SHP77 treated with DMSO at 0.1 percent for 48 hours (cell line): ENCODE data around the gene CNP.
"Not testable (repeated sequence)": the region's sequence is repeated elsewhere in the genome, so short reads cannot be mapped to it uniquely, and the experiment has no call there.

Experiments used
- DNase-seq: peaks from one replicate; lab custom pipeline; 2025; lab: John Stamatoyannopoulos, UW

CNP gene

DNA sequence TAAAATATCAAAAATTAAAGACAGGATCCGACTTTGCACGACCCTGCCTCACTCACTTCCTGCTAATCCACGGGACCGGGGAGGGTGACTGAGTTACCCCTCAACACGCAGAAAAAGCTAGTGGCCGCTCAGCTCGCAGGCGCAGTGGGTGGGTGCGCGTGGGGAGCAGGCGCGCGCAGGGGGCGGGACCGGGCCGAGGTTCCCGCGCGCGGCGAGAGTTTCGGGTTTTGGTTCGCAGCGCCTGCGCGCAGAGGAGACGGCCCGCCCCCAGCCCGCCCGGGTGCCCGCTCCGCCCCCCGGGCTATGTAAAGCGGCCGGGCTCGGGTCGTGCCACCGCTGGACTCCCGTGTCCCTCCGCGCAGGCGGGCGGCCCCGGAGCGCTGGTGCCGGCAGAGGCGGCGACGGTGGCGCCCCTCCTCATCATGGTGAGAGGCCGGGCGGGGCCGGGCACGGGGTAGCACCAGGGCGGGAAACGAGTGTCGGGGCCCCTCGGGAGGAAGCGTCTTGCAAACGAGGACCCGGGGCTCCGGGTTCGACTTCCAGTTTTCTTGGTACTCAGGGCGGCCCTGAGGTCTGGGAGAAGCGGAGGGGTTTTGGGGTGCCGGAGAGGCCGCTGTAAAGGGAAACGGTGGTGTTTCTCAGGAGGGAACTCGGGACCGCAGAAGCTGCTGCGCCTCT lies at the start of gene CNP:
CNP (plus strand) TSS at position 333 of the 678 bp plus-strand sequence; CDS start at position 423, 90 bp downstream.
- peak; percentile 62 for DNase-seq

- DNase-seq = no peak
Observed at GRCh38 chr17:41917192-41917591, 49.4 kb upstream of the CNP start.

- no peak for DNase-seq
Observed at GRCh38 chr17:41917679-41918313, 48.8 kb upstream of the CNP start.

GRCh38 chr17:41918314-41919164 lies 48.1 kb upstream of the CNP start, which contains the start of gene ACLY:
ACLY (minus strand) TSS chr17:41918951; CDS start chr17:41913873, 5,078 bp downstream.
- DNase-seq = peak; percentile 91

GRCh38 chr17:41919165-41919817 lies 47.3 kb upstream of the CNP start:
- DNase-seq = peak; percentile 43

- DNase-seq = no peak
Observed at GRCh38 chr17:41919840-41920579, 46.6 kb upstream of the CNP start.

GRCh38 chr17:41920580-41920955 lies 46.0 kb upstream of the CNP start:
- no peak for DNase-seq

DNA sequence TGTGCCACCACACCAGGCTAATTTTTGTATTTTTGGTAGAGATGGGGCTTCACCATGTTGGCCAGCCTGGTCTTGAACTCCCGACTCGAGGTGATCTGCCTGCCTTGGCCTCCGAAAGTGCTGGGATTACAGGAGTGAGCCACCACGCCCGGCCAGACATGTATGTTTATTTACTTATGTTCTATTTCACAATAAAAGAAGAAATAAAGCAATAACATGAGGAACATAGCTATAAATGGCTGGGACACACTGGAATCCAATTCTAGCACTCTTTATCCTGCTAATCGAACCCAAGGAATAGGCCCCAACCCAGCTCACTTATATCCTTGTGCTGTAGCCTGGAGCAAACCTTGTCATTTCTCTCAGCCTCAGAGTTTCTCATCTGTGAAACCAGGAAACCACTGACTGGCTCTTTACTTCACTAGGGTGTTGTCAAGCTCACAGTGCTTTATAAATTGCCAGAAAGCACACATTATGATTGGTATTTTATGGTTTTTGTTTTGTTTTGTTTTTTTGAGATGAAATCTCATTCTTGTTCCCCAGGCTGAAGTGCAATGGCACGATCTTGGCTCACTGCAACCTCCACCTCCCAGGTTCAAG lies 40.5 kb upstream of the CNP start:
- DNase-seq = no peak

DNA sequence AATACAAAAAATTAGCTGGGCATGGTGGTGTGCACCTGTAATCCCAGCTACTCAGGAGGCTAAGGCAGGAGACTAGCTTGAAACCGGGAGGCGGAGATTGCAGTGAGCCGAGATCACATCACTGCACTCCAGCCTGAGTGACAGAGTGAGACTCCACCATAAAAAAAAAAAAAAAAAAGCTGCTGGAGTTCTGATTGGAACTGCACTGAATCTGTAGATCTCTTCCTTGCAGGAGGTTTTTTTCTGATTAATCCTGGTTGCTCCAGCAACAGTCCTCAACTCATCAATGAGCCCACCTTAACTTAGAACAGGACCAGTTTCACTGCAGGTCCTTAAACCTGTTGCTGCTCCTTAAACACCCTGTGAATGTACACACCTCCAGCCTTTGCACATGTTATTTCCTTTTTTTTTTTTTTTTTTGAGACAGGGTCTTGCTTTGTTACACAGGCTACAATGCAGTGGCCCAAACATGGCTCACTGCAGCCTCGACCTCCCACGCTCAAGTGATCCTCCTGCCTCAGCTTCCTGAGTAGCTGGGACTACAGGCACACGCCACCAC lies 37.8 kb upstream of the CNP start:
- no peak for DNase-seq

DNA sequence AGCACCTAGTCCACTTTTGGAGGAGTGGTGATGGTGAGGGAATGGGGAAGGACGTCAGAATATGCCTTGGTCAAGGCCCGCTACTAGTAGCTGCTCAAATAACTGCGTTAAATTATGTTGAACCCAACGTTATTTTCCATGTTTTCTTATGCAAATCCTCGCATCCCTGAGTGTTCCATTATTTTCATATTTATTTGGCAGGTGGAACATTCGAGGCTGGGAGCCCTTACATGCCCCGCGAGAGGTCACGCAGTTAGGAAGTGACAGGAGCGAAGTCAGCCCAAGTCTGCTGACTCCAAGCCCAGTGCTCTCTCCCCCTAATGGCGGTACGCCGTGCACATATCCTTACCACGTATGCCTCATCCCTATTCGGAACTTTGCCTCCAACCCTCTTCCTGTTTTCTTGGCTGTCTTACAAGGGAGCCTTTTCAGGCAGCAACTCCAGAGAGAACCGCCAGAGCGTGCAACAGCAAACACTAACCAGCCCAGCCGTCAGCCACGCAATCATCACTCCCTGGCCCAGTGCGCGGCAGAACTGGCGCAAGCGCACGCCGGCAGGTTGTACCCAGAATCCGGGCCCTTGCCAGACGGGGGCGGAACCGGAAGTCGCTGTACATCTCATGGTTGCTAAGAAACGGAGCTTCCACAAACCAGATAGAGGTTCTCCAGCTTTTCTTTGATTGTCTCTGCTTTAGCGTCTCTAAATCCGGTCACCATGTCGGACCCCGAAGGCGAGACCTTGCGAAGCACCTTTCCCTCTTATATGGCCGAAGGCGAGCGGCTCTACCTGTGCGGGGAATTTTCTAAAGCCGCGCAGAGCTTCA lies 36.4 kb upstream of the CNP start, which contains the start of gene ODAD4:
ODAD4 (plus strand) TSS at position 609 of the 824 bp plus-strand sequence; CDS start at position 716, 107 bp downstream.
- peak; percentile 82 for DNase-seq

DNA sequence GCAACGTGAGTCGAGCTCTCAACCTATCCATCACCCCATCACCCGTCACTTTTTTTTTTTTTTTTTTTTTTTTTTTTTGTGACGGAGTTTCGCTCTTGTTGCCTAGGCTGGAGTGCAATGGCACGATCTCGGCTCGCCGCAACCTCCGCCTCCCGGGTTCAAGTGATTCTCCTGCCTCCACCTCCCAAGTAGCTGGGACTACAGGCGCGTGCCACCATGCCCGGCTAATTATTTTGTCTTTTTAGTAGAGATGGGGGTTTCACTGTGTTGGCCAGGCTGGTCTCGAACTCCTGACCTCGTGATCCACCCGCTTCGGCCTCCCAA lies 35.8 kb upstream of the CNP start:
- not testable (repeated sequence) for DNase-seq

GRCh38 chr17:41931715-41932114 lies 34.9 kb upstream of the CNP start:
- DNase-seq = not testable (repeated sequence)

- no peak for DNase-seq
Observed at GRCh38 chr17:41932816-41933389, 33.7 kb upstream of the CNP start.

DNA sequence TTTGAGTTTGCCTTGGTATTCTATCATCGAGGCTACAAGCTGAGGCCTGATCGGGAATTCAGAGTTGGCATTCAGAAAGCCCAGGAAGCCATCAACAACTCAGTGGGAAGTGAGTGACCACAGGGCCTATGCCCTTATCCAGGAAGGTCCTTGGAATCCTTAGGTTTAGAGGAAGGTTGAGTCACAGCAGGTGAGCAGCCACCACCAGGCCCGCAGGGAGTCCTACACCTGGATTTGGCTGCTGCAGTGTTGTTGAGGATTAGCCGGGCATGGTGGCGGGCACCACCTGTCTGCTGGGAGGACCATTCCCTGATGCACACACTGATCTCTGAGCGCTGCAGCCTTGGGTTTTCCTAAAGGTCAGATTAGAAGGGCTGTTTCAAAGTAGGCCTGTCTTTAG lies 31.0 kb upstream of the CNP start:
- no peak for DNase-seq

DNA sequence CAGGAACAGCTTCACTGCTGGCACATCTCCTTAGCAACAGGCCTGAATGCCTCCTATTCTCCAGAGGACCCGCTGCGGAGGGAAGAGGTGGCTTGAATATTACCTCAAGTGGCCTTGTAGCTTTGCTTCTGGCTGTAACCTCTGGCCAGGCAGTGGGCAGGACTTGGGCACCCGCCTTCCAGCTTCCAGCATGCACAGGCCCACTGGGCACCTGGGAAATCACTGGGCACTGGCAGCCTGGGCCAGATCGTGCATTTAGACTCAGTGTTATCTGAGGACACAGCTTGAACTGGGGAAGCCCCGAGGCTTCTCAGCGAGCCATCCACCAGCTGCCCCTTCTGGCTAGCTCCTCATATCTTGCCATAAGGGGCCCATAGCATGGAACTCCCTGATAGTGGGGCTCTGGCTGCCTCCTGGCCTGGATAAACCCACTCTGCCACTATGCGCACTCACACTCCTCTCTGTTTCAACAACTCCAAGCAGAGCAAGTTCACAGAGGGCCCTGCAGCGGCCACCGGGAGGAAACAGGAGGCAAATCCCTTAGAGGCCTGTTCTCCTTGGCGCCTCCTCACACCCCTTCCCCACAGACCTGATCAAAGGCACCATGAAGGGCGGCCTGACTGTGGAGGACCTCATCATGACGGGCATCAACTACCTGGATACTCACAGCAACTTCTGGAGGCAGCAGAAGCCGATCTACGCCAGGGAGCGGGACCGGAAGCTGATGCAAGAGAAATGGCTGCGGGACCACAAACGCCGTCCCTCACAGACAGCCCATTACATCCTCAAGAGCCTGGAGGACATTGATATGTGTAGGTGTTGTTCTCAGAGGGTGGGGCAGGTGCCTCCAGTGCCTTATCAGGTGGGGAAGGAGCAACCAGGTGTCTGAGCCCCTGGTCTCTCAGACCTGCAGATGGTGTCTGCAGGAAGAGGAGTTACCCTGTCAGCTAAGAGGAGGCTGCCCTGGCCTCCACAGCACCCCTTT lies 28.3 kb upstream of the CNP start:
- DNase-seq = no peak

- DNase-seq = no peak
Observed at GRCh38 chr17:41939044-41939692, 27.4 kb upstream of the CNP start.

GRCh38 chr17:41939693-41940090 lies 26.9 kb upstream of the CNP start:
- no peak for DNase-seq

DNA sequence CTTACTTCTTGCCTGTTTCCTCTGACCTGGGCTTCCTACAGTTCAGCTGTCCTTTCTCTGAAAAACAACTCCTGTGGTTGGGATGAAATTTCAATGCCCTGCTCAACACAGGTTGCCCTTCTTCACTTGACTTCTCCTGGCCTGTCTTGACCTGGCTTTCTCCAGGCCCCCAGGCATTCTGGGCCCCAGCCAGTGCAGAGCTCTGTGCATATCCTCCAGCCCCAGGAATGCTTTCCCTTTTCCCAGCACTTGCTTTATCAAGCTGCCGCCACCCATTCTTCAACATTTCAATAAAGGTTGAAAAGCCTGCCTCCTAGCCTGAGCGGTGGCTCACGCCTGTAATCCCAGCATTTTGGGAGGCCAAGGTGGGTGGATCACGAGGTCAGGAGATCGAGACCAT lies 25.4 kb upstream of the CNP start:
- DNase-seq = no peak
